GM23338 (cell line): ENCODE measurements around the gene RRP1. TPM values are rescaled to one million over a fixed set of nuclear protein-coding genes. Genes with fewer than 3 reads are reported as not detected.

ENCODE experiments used
- ATAC-seq: fragments of 200-7000 bp; cut with Tn5 transposase; 3 replicates; pipeline ENCODE4 v1.9.1; 2020
- DNase-seq: peaks from one replicate; pipeline ENCODE4 v3.0.0-alpha.2; 2015; ENCODE audit warnings: low spot score
- H2AFZ ChIP-seq: fragments of 200-600 bp; sonication (generic); 2 replicates; pipeline ENCODE4 v1.8.0; 2016; ENCODE audit warnings: antibody characterized with exemption, mild to moderate bottlenecking, moderate library complexity
- H3F3A ChIP-seq: fragments of 200-600 bp; sonication (generic); replicated peaks from 2 replicates; pipeline ENCODE4 v1.8.0; 2017; ENCODE audit warnings: antibody characterized with exemption, mixed run types, low read depth
- H3K27ac ChIP-seq: fragments of 200-600 bp; sonication (generic); 2 replicates; pipeline ENCODE4 v1.6.1; 2016; ENCODE audit warnings: low read depth
- H3K27me3 ChIP-seq: fragments of 200-600 bp; sonication (generic); 2 replicates; pipeline ENCODE4 v1.8.0; 2016; ENCODE audit warnings: mild to moderate bottlenecking, mixed run types, moderate library complexity; ENCODE audit not compliant: insufficient read depth
- H3K36me3 ChIP-seq: fragments of 200-600 bp; sonication (generic); 2 replicates; pipeline ENCODE4 v1.8.0; 2016; ENCODE audit warnings: mild to moderate bottlenecking; ENCODE audit not compliant: insufficient read depth
- H3K4me1 ChIP-seq: fragments of 200-600 bp; sonication (generic); 2 replicates; pipeline ENCODE4 v1.8.0; 2016; ENCODE audit warnings: mild to moderate bottlenecking, moderate library complexity; ENCODE audit not compliant: insufficient read depth
- H3K4me2 ChIP-seq: fragments of 200-600 bp; sonication (generic); 2 replicates; pipeline ENCODE4 v1.7.1; 2017; ENCODE audit warnings: mixed run types
- H3K4me3 ChIP-seq: fragments of 200-600 bp; sonication (generic); 2 replicates; pipeline ENCODE4 v1.6.1; 2016; ENCODE audit warnings: mixed run types
- H3K79me2 ChIP-seq: fragments of 200-600 bp; sonication (generic); replicated peaks from 2 replicates; pipeline ENCODE4 v1.8.0; 2017; ENCODE audit warnings: mild to moderate bottlenecking; ENCODE audit not compliant: insufficient read depth
- H3K9me2 ChIP-seq: fragments of 200-600 bp; sonication (generic); 2 replicates; pipeline ENCODE4 v1.8.0; 2017; ENCODE audit not compliant: insufficient read depth
- H4K20me1 ChIP-seq: fragments of 200-600 bp; sonication (generic); replicated peaks from 2 replicates; pipeline ENCODE4 v1.8.0; 2017; ENCODE audit warnings: mild to moderate bottlenecking; ENCODE audit not compliant: insufficient read depth
- H3K27ac Mint-ChIP-seq: 2 replicates; pipeline ENCODE4 v1.8.0; 2020; ENCODE audit warnings: inconsistent platforms, mild to moderate bottlenecking, moderate library complexity, mixed read lengths
- H3K27me3 Mint-ChIP-seq: 3 replicates; pipeline ENCODE4 v1.8.0; 2022; ENCODE audit warnings: low read depth, mild to moderate bottlenecking, moderate library complexity, mixed read lengths, inconsistent platforms; ENCODE audit not compliant: insufficient read depth, poor library complexity
- H3K36me3 Mint-ChIP-seq: 3 replicates; pipeline ENCODE4 v1.8.0; 2021; ENCODE audit warnings: low read depth, mild to moderate bottlenecking, inconsistent platforms, moderate library complexity, mixed read lengths
- H3K4me1 Mint-ChIP-seq: 3 replicates; pipeline ENCODE4 v1.8.0; 2020; ENCODE audit warnings: mild to moderate bottlenecking, inconsistent platforms, mixed read lengths
- H3K4me3 Mint-ChIP-seq: 3 replicates; pipeline ENCODE4 v1.8.0; 2021; ENCODE audit warnings: moderate library complexity, mild to moderate bottlenecking, inconsistent platforms, mixed read lengths
- H3K9me3 Mint-ChIP-seq: 3 replicates; pipeline ENCODE4 v1.8.0; 2020; ENCODE audit warnings: moderate library complexity, mild to moderate bottlenecking, inconsistent platforms, mixed read lengths
- CREB1 ChIP-seq: fragments of 250-450 bp; sonication (Bioruptor Pico); IDR thresholded peaks from 2 replicates; pipeline ENCODE4 v1.5.0; 2020; ENCODE audit warnings: low read depth, mild to moderate bottlenecking, moderate library complexity
- CTCF ChIP-seq, 2 experiments: fragments of 200-600 bp in 1 of 2; sonication (generic) in 1 of 2; conservative IDR thresholded peaks; 2 replicates each; pipeline versions ENCODE4 v1.5.1 to v1.6.1; 2016 to 2017; ENCODE audit warnings: antibody characterized with exemption in 2 of 2, low read depth in 2 of 2, mild to moderate bottlenecking in 2 of 2, moderate library complexity in 1 of 2
- ETS1 ChIP-seq: IDR thresholded peaks from 2 replicates; pipeline ENCODE4 v1.6.1; 2016; ENCODE audit warnings: antibody characterized with exemption
- EZH2phosphoT487 ChIP-seq: fragments of 200-600 bp; sonication (generic); IDR thresholded peaks from one replicate; pipeline ENCODE4 v1.8.1; 2018; ENCODE audit warnings: antibody characterized with exemption; ENCODE audit not compliant: unreplicated experiment
- JUNB ChIP-seq: IDR thresholded peaks from one replicate; pipeline ENCODE4 v1.6.1; 2016; ENCODE audit warnings: antibody characterized with exemption; ENCODE audit not compliant: unreplicated experiment
- NANOG ChIP-seq: IDR thresholded peaks from 2 replicates; pipeline ENCODE4 v1.6.1; 2016; ENCODE audit warnings: antibody characterized with exemption, borderline replicate concordance
- POLR2AphosphoS5 ChIP-seq: IDR thresholded peaks from 2 replicates; pipeline ENCODE4 v1.6.1; 2016; ENCODE audit warnings: antibody characterized with exemption, low read depth
- STAT1 ChIP-seq: IDR thresholded peaks from one replicate; pipeline ENCODE4 v1.6.1; 2016; ENCODE audit warnings: antibody characterized with exemption; ENCODE audit not compliant: unreplicated experiment
- ZNF114 ChIP-seq: fragments of 250-450 bp; sonication (Bioruptor Pico); IDR thresholded peaks from 2 replicates; pipeline ENCODE4 v1.5.0; 2020; ENCODE audit warnings: mild to moderate bottlenecking, moderate library complexity
- ZNF331 ChIP-seq: fragments of 250-450 bp; sonication (Bioruptor Pico); IDR thresholded peaks from 2 replicates; pipeline ENCODE4 v1.5.0; 2020; ENCODE audit warnings: low read depth, mild to moderate bottlenecking, moderate library complexity
- polyA plus RNA-seq: library from polyadenylated mRNA; unstranded; fragments of >200 nt; fragmentation: Nextera tagmentation; extraction: Ambion mirVana; gene quantifications from 2 replicates; pipeline ENCODE4 v1.2.1, GENCODE V29; 2016
- total RNA-seq: library from RNA; depleted of rRNA; stranded (reverse); fragments of >200 nt; shearing (Covaris generic); gene quantifications from 2 replicates; pipeline ENCODE4 v1.2.3, GENCODE V29; 2014
- TF ChIP-seq, protein P1 (sequence below): IDR thresholded peaks from one replicate; pipeline ENCODE4 v1.6.1; 2018; ENCODE audit warnings: antibody characterized with exemption; ENCODE audit not compliant: unreplicated experiment

RRP1 gene
- total and polyA plus RNA-seq, 2 experiments from 2014 or later, result 36.5 to 63.5 TPM

GRCh38 chr21:43835050-43835449, 45.7 kb downstream of the RRP1 start:
- no peak overlapping the region for H3K4me3 Mint-ChIP-seq
- H3K4me3 ChIP-seq, result no peak overlapping the region
- no peak for DNase-seq
- no peaks in the 10 kb centered on the region for H3K4me1 ChIP-seq
- H3K4me1 Mint-ChIP-seq, result no peaks in the 10 kb centered on the region
- no peaks in the 10 kb centered on the region for H3F3A ChIP-seq
- H2AFZ ChIP-seq, result no peak overlapping the region
- no peak overlapping the region for H3K27ac ChIP-seq
- peaks cover 3% of the 10 kb centered on the region; the same call in 2 of the 3 replicates for H3K9me3 Mint-ChIP-seq
- H4K20me1 ChIP-seq, result no peaks in the 10 kb centered on the region
- H3K36me3 ChIP-seq, result no peaks in the 10 kb centered on the region
- no peak for ATAC-seq
- H3K9me2 ChIP-seq, result no peaks in the 10 kb centered on the region
- no peaks in the 10 kb centered on the region; the same call in 2 of the 3 replicates for H3K36me3 Mint-ChIP-seq
- H3K27ac Mint-ChIP-seq, result no peak overlapping the region
- H3K79me2 ChIP-seq, result no peaks in the 10 kb centered on the region
- H3K27me3 ChIP-seq, result no peaks in the 10 kb centered on the region
- TF ChIP-seq ZNF114 (CRISPR knock-in tag), result no peak
- TF ChIP-seq CREB1 (CRISPR knock-in tag), result no peak
- no peak for TF ChIP-seq STAT1
- H3K4me2 ChIP-seq, result no peak overlapping the region
- H3K27me3 Mint-ChIP-seq, result peaks cover 10% of the 10 kb centered on the region

DNA sequence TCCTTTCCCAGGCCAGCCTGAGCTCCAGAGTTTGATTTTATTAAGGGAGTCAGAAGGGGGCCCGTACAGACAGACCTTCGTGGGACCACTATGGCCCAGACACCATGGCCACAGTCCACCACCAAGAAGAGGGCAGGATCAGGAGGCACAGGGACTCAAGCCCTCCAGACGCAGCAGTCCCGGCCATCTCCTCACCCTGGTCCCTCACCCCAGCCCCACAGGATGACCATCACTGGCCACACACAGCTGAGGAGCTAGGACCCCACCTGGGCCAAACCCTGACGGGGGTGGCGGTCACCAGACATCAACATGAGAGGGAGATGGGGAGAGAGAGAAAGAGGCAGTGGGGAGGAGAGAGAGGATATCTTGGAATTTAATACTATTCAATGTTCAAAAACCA, 46.5 kb downstream of the RRP1 start:
- H3K36me3 ChIP-seq, result no peaks in the 10 kb centered on the region
- H3K4me2 ChIP-seq, result no peak overlapping the region
- peaks cover 10% of the 10 kb centered on the region for H3K27me3 Mint-ChIP-seq
- H3K9me3 Mint-ChIP-seq, result peaks cover 3% of the 10 kb centered on the region; the same call in 2 of the 3 replicates
- DNase-seq, result no peak
- H3K27ac ChIP-seq, result no peak overlapping the region
- no peaks in the 10 kb centered on the region for H3K79me2 ChIP-seq
- no peak overlapping the region for H3K4me3 Mint-ChIP-seq
- H3K27me3 ChIP-seq, result no peaks in the 10 kb centered on the region
- H3K9me2 ChIP-seq, result no peaks in the 10 kb centered on the region
- H3K27ac Mint-ChIP-seq, result no peak overlapping the region
- no peaks in the 10 kb centered on the region for H3K4me1 ChIP-seq
- H3K4me1 Mint-ChIP-seq, result no peaks in the 10 kb centered on the region
- no peaks in the 10 kb centered on the region; the same call in 2 of the 3 replicates for H3K36me3 Mint-ChIP-seq
- H3F3A ChIP-seq, result no peaks in the 10 kb centered on the region
- H3K4me3 ChIP-seq, result no peak overlapping the region
- ATAC-seq, result no peak
- no peaks in the 10 kb centered on the region for H4K20me1 ChIP-seq
- no peak overlapping the region for H2AFZ ChIP-seq
- TF ChIP-seq POLR2AphosphoS5, result no peak
- TF ChIP-seq NANOG, result no peak
- no peak for TF ChIP-seq JUNB
- no peak for TF ChIP-seq STAT1
- no peak for TF ChIP-seq EZH2phosphoT487
- TF ChIP-seq ZNF331, result no peak
- no peak for TF ChIP-seq CTCF (conservative IDR thresholded peaks at IDR 0.05; ENCODE audit: low read depth in 2 of 2)
- no peak for TF ChIP-seq ETS1
- TF ChIP-seq, protein P1, sequence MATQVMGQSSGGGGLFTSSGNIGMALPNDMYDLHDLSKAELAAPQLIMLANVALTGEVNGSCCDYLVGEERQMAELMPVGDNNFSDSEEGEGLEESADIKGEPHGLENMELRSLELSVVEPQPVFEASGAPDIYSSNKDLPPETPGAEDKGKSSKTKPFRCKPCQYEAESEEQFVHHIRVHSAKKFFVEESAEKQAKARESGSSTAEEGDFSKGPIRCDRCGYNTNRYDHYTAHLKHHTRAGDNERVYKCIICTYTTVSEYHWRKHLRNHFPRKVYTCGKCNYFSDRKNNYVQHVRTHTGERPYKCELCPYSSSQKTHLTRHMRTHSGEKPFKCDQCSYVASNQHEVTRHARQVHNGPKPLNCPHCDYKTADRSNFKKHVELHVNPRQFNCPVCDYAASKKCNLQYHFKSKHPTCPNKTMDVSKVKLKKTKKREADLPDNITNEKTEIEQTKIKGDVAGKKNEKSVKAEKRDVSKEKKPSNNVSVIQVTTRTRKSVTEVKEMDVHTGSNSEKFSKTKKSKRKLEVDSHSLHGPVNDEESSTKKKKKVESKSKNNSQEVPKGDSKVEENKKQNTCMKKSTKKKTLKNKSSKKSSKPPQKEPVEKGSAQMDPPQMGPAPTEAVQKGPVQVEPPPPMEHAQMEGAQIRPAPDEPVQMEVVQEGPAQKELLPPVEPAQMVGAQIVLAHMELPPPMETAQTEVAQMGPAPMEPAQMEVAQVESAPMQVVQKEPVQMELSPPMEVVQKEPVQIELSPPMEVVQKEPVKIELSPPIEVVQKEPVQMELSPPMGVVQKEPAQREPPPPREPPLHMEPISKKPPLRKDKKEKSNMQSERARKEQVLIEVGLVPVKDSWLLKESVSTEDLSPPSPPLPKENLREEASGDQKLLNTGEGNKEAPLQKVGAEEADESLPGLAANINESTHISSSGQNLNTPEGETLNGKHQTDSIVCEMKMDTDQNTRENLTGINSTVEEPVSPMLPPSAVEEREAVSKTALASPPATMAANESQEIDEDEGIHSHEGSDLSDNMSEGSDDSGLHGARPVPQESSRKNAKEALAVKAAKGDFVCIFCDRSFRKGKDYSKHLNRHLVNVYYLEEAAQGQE, result no peak
